ENCODE measurements around the gene CNN1.
A peak's percentile ranks its signal among the peaks of the same experiment; 100 is the strongest.

CNN1 gene

DNA sequence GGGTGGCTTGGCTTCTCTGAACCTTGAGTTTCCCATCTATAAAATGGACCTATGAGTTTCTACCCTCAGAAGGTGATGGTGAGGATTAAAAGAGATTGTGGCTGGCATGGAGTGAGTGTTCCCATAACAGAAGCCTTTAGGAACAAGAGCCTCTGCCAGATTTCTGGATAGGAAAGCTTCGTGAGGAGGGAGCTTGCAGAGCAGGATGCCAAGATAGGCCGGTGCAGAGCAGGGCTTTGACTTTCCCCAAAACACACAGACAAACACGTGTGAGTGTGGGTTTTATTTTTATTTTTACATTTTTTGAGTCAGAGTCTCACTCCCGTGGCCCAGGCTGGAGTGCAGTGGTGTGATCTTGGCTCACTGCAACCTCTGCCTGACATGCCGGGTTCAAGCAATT is 3.7 kb upstream of the CNN1 start:
- peaks cover 0 to 35% (median 19%) of the 10 kb centered on the region in 4 donors for H3K4me1 ChIP-seq
- H3K4me3 ChIP-seq = no peak overlapping the region
- peak in 1 of 2 donors; percentile 83 for DNase-seq
- H3K9me3 ChIP-seq = no peaks in the 10 kb centered on the region
- no peaks in the 10 kb centered on the region for H3K27me3 ChIP-seq
- H3K36me3 ChIP-seq = no peaks in the 10 kb centered on the region
- H3K27ac ChIP-seq = peak overlapping the region; percentile 92 to 98
- intact Hi-C loops (cut with DNase I; ENCODE audit: low total_unique reads) = no loop called here
- TF ChIP-seq, protein P1, sequence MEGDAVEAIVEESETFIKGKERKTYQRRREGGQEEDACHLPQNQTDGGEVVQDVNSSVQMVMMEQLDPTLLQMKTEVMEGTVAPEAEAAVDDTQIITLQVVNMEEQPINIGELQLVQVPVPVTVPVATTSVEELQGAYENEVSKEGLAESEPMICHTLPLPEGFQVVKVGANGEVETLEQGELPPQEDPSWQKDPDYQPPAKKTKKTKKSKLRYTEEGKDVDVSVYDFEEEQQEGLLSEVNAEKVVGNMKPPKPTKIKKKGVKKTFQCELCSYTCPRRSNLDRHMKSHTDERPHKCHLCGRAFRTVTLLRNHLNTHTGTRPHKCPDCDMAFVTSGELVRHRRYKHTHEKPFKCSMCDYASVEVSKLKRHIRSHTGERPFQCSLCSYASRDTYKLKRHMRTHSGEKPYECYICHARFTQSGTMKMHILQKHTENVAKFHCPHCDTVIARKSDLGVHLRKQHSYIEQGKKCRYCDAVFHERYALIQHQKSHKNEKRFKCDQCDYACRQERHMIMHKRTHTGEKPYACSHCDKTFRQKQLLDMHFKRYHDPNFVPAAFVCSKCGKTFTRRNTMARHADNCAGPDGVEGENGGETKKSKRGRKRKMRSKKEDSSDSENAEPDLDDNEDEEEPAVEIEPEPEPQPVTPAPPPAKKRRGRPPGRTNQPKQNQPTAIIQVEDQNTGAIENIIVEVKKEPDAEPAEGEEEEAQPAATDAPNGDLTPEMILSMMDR (IDR thresholded peaks at IDR 0.05) = no peak

DNA sequence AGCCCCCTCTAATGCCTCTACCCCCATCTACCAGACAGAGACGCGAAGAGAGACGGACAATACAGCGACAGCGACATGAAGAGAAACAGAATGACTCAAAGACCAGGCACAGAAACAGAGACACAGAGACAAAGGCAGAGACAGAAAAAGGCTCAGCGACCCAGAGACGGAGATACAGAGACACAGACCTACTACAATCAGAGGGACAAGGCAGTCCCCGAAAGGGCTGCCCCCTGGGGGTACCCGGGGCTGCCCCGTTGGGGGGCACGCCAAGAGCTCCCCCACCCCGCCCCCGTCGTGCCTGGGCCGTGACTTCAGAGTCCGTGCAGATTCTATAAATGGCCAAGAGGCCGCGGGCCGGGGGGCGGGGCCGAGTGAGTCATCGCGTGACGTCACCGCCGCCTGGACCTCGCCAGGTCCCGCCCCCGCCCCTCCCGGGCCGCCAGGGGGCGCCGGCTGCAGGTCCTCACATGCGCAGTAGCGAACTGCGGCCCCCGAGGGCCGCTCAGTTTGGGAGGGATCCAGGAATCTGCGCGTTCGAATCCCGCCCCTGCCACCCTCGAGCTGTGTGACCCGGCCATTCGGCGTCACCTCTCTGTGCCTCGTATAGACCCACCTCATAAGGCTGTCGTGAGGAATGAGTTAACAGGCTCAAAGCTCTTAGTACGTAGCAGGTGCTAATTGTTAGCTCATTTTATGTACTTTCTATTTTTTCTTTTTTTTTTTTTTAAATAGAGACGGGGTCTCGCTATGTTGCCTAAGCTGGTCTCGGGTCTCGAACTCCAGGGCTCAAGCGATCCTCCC is 2.7 kb upstream of the CNN1 start:
- intact Hi-C loops (cut with DNase I; ENCODE audit: low total_unique reads) = no loop called here
- TF ChIP-seq, protein P1 (IDR thresholded peaks at IDR 0.05) = peak; percentile 94
- Histone ChIP-seq H3K27ac (peak overlapping the region; percentile 92 to 98), H3K36me3 (peaks cover 0 to 3% (median 2%) of the 10 kb centered on the region in 3 donors), H3K4me1 (peaks cover 0 to 36% (median 23%) of the 10 kb centered on the region in 4 donors), H3K27me3 (no peaks in the 10 kb centered on the region), H3K4me3 (peak overlapping the region; percentile 43 to 45), H3K9me3 (no peaks in the 10 kb centered on the region)
- DNase-seq = peak; percentile 87 to 95

DNA sequence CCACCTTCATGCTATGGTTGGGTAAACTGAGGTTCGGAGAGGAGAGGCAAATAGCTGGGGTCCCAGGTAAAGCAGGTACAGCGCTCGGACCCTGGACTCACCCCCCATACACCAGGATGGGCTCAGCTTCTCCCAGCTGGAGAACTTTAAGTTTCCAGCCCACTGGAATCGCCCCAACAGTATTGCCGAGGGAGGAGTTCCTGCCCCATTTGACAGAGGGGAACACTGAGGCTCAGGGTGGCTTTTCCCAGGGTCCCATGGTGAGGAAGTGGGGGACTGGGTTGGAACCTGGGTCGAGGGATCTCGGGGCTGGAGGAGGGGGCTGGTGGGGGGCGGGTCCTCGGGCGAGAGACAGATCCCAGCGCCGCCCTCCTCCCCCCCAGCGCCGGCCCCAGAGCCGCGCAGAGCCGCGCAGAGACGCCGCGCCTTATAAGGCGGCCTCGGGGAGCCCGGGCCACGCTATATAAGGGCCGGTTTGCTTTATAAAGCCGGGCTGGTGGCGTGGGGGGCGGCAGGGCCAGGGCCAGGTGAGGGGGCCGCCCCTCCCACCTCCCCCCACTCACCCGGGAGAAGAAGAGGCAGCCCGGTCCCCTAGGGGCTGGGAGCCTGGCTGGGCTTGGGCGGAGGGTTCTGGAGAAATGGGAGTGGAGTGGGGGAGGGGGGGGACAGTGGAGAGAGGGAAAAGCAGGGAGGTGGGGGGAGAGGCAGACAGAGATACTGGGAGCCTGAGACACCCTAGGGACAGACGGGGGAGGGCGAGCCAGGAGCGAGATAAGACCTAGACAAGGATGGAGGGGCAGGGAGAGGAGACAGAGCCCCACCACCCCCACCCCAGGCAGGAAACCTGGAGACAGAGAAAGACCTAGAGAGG is 1.1 kb downstream of the CNN1 start:
- peak; percentile 41 to 86 for DNase-seq
- Histone ChIP-seq H3K36me3 (peaks cover 24 to 30% (median 30%) of the 10 kb centered on the region in 3 donors), H3K4me1 (peaks cover 0 to 64% (median 39%) of the 10 kb centered on the region in 4 donors), H3K4me3 (peak overlapping the region; percentile 70 to 81), H3K9me3 (no peaks in the 10 kb centered on the region), H3K27me3 (no peaks in the 10 kb centered on the region), H3K27ac (peak overlapping the region; percentile 94 to 98)
- intact Hi-C loops (cut with DNase I; ENCODE audit: low total_unique reads) = no loop called here
- TF ChIP-seq, protein P1 (IDR thresholded peaks at IDR 0.05) = no peak

DNA sequence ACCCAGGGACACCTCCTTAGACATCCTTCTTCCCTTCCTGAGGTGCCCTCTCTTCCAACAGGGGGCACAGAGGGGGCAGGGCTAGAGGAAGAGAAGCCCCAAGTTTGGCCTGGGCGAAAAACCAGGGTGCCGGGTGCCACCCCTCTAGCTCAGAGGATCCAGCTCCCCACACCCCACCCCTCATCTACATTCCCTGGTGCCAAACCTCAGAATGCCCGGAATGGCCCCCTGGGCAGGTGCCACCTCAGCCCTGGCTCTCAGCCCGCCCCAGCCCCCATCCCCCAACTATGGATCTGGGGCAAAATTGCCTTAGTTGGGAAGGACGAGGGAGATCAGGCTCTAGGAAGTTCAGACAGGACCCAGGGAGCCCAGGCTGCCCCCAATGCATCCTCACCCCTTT is 2.0 kb downstream of the CNN1 start:
- Histone ChIP-seq H3K9me3 (no peaks in the 10 kb centered on the region), H3K4me1 (peaks cover 0 to 62% (median 34%) of the 10 kb centered on the region in 4 donors), H3K27me3 (no peaks in the 10 kb centered on the region), H3K36me3 (peaks cover 27 to 40% (median 38%) of the 10 kb centered on the region in 3 donors), H3K27ac (peak overlapping the region; percentile 94 to 98), H3K4me3 (peak overlapping the region; percentile 70 to 81)
- no peak for DNase-seq
- intact Hi-C loops (cut with DNase I; ENCODE audit: low total_unique reads) = no loop called here
- TF ChIP-seq, protein P1 (IDR thresholded peaks at IDR 0.05) = no peak

DNA sequence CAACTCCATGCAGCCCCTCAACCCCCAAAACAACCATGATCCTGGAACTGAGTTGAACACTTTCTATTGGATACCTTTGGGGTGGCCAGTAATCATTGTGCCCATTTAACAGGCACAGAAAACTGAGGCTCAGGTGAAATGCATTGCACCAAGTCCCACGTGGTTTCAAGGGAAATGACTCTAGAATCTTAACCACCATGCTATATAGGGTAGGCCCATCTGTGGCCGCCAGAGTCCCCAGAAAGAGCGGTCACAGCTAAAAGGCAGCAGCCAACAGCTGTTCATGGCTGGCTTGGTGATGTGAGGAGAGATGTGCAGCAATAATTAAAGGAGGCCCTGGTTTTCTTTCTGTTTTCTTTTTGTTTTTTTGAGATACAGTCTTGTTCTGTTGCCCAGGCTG is 2.6 kb downstream of the CNN1 start:
- H3K27me3 ChIP-seq = no peaks in the 10 kb centered on the region
- H3K36me3 ChIP-seq = peaks cover 32 to 46% (median 43%) of the 10 kb centered on the region in 3 donors
- DNase-seq = no peak
- TF ChIP-seq, protein P1 (IDR thresholded peaks at IDR 0.05) = no peak
- peak overlapping the region; percentile 70 to 81 for H3K4me3 ChIP-seq
- intact Hi-C loops (cut with DNase I; ENCODE audit: low total_unique reads) = no loop called here
- H3K4me1 ChIP-seq = peaks cover 0 to 66% (median 31%) of the 10 kb centered on the region in 4 donors
- H3K27ac ChIP-seq = peak overlapping the region; percentile 94 to 98
- no peaks in the 10 kb centered on the region for H3K9me3 ChIP-seq

All from tibial artery (tissue), 4 donors.